Measurements from ENCODE around the gene ARHGEF35.
"Not testable (repeated sequence)": the region's sequence is repeated elsewhere in the genome, so short reads cannot be mapped to it uniquely, and the experiment has no call there.

The ARHGEF35 gene

DNA sequence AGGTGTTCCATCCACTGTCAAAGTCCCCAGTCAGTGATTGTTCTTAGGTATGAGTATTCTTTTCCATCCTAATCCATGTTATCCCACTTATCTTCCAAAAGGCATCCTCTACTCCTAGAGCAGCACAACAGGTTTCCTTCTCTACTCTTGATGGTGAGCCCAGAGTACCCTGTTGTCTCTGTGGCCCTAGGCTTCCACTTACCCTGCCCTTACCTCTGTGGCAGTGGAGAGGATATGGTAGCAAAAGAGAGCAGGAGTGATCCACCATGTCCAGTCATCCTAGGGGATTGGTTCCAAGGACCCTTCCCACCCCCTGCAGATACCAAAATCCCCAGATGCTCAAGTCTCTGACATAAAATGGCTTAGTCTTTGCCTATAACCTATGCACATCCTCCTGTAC is 21.6 kb upstream of the ARHGEF35 start:
- H3K9ac ChIP-seq (ENCODE audit: low read depth, low read length); H3K4me1 ChIP-seq (ENCODE audit: insufficient read depth, low read length); H3K4me3 ChIP-seq (ENCODE audit: low read length); H3K9me3 ChIP-seq (ENCODE audit: insufficient read depth, low read depth, low read length); H3K36me3 ChIP-seq (ENCODE audit: insufficient read depth, low read length); H3K27me3 ChIP-seq (ENCODE audit: insufficient read depth, low read length); H3K27ac ChIP-seq (ENCODE audit: low read depth, low read length): not testable (repeated sequence)

DNA sequence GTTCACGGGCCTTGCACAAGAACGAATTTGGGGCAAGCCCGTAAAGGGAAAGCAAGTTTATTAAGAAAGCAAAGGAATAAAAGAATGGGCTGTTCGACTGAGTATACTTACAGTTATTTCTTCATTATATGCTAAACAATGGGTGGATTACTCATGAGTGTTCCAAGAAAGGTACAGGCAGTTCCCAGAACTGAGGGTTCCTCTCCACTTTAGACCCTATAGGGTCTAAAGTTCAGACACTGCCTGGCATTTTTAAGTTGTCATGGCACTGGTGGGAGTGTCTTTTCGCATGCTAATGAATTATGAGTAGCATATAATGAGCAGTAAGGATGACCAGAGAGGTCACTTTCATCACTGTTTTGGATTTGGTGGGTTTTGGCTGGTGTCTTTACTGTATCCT is 9.7 kb upstream of the ARHGEF35 start:
- not testable (repeated sequence) for H3K9ac ChIP-seq (ENCODE audit: low read depth, low read length)
- WGBS = no CpG with 5 or more reads among the region's 5 CpGs

DNA sequence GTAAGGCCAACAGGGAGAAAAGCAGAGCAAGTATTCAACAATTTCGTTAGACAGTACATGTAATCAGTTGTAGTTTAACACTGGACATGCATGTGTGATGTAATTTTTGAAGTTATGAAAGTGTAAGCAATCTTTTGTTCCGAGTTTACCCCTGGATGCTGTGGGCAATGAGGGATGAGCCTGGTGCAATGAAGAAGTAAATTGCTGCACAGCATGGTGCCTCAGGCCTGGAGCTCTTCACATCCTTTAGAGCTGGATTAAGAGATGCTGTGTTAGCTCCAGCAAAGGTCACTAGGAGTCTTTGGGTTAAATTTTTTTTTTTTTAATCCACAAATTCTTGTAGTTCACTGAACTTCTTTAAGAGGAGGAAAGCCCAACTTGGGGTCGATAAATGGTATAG is 7.5 kb upstream of the ARHGEF35 start:
- not testable (repeated sequence) for H3K4me3 ChIP-seq (ENCODE audit: low read length); H3K36me3 ChIP-seq (ENCODE audit: insufficient read depth, low read length); H3K9ac ChIP-seq (ENCODE audit: low read depth, low read length); H3K27me3 ChIP-seq (ENCODE audit: insufficient read depth, low read length); H3K27ac ChIP-seq (ENCODE audit: low read depth, low read length); H3K9me3 ChIP-seq (ENCODE audit: insufficient read depth, low read depth, low read length); H3K4me1 ChIP-seq (ENCODE audit: insufficient read depth, low read length)
- WGBS = no CpG with 5 or more reads among the region's 3 CpGs

More for the DNA sequence above, 9.7 kb upstream of the ARHGEF35 start:
- not testable (repeated sequence) for H3K4me1 ChIP-seq (ENCODE audit: insufficient read depth, low read length); H3K4me3 ChIP-seq (ENCODE audit: low read length); H3K9me3 ChIP-seq (ENCODE audit: insufficient read depth, low read depth, low read length); H3K27ac ChIP-seq (ENCODE audit: low read depth, low read length); H3K27me3 ChIP-seq (ENCODE audit: insufficient read depth, low read length); H3K36me3 ChIP-seq (ENCODE audit: insufficient read depth, low read length)

DNA sequence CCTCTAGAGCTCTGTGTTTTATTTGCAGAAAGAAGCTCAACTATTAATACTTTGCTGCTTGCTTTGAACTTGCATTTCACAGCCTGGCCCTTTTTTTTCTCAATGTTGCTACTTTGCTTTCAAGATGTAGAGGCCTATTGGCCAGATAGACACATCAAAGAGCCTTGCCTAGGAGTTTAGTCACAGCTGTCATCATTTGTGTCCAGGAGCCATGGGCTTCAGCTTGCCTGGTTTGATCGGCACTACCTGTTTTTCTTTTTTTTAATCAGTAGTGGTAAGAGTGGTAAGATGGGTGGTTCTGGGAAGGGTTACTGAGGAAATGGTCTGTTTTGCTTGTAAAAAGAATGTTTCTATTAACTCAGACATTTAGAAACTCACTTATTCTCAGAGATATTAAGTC is 6.3 kb upstream of the ARHGEF35 start:
- not testable (repeated sequence) for H3K9me3 ChIP-seq (ENCODE audit: insufficient read depth, low read depth, low read length); H3K4me3 ChIP-seq (ENCODE audit: low read length); H3K36me3 ChIP-seq (ENCODE audit: insufficient read depth, low read length); H3K4me1 ChIP-seq (ENCODE audit: insufficient read depth, low read length); H3K27me3 ChIP-seq (ENCODE audit: insufficient read depth, low read length); H3K27ac ChIP-seq (ENCODE audit: low read depth, low read length); H3K9ac ChIP-seq (ENCODE audit: low read depth, low read length)
- no CpG with 5 or more reads among the region's 1 CpG for WGBS

DNA sequence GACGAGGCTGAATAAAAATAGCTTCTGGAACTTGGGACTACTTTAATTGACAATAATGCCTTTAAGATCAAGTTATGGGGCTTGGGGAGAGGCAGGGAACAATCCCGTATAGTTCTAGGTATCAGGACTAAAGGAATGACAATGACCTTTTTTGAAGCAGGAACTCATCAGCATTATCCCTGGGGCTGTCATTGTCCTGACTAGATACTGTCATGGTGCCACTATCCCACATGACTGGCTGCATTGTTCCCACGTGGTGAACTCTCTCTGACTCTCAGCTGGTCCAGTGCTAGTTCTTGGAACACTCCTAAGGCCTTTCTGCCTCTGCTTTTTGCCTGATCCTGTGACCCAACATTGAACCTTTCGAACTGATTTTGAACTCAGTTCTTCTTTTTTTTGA is 3.3 kb upstream of the ARHGEF35 start:
- H3K9ac ChIP-seq (ENCODE audit: low read depth, low read length); H3K4me1 ChIP-seq (ENCODE audit: insufficient read depth, low read length); H3K4me3 ChIP-seq (ENCODE audit: low read length); H3K9me3 ChIP-seq (ENCODE audit: insufficient read depth, low read depth, low read length); H3K27me3 ChIP-seq (ENCODE audit: insufficient read depth, low read length); H3K27ac ChIP-seq (ENCODE audit: low read depth, low read length); H3K36me3 ChIP-seq (ENCODE audit: insufficient read depth, low read length): not testable (repeated sequence)
- WGBS = 42% methylated on average over 3 of the region's 4 CpGs

DNA sequence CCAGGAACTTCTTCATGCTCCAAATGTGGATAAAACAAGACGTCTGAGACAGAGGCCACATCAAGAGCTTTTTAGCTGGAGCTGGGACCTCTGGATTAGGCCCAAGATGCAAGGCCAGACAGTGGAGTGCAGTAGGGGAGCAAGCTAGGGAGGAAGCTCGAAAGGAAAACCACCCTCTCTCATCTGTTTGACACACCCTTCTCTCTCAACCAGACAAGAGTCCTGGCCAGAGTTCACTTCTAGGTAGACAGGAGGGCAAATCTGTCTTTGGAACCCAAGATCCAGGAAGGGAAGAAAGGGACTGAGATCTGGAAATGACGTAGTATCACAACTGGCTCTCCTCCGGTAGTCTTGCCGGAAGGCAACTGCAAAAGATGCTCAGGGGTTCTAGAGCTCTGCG is 1.2 kb downstream of the ARHGEF35 start:
- not testable (repeated sequence) for H3K4me3 ChIP-seq (ENCODE audit: low read length); H3K27me3 ChIP-seq (ENCODE audit: insufficient read depth, low read length); H3K36me3 ChIP-seq (ENCODE audit: insufficient read depth, low read length); H3K9ac ChIP-seq (ENCODE audit: low read depth, low read length); H3K4me1 ChIP-seq (ENCODE audit: insufficient read depth, low read length); H3K27ac ChIP-seq (ENCODE audit: low read depth, low read length); H3K9me3 ChIP-seq (ENCODE audit: insufficient read depth, low read depth, low read length)
- WGBS = no CpG with 5 or more reads among the region's 6 CpGs

DNA sequence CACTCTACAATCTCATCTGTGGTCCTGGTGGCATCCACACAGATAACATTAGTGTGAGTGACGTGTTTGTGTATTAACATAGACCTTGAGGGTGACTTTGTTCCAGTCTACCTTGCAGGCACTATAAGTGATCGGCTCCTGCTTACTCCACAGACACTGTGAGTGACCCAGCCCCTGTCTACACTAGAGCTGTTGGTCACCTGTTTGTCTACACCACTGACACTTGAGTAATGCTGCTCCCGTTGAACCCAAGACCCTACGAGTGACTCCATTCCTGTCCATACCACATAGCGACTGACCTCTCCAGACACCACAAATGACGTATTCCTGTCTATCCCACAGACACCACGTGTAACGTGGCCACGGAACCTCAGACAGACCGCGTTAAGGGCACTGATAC is 1.9 kb downstream of the ARHGEF35 start:
- H3K9me3 ChIP-seq (ENCODE audit: insufficient read depth, low read depth, low read length); H3K4me1 ChIP-seq (ENCODE audit: insufficient read depth, low read length); H3K27ac ChIP-seq (ENCODE audit: low read depth, low read length); H3K9ac ChIP-seq (ENCODE audit: low read depth, low read length); H3K4me3 ChIP-seq (ENCODE audit: low read length); H3K36me3 ChIP-seq (ENCODE audit: insufficient read depth, low read length); H3K27me3 ChIP-seq (ENCODE audit: insufficient read depth, low read length): not testable (repeated sequence)
- no CpG with 5 or more reads among the region's 11 CpGs for WGBS

DNA sequence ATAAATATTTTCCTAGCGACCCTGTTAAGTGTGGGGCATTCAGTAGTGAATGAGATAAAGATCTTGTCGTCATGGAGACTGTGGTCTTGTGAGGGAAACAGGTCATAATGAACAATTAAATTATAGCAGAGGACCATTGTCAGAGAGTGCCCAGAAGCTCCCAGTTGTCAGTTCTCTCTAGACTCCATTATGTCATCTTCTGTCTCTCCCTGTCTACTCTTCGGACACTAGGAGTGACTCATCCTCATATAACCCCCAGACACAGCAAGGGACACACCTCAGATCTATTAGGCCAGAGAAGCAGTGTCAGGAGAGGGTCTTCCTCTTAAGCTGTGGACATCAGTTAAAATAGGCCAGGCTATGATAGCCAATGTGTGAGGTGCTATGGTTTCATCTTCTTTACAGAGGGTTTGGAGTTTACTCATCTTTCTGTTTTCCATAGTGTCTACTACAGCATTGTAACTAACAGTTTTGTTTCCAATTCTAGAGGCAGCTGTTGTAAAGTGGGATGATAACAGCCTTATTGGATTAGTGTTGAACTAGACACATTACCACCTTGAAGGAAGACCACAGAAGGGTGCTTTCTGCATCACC is 7.0 kb downstream of the ARHGEF35 start:
- no CpG with 5 or more reads among the region's 3 CpGs for WGBS
- H3K36me3 ChIP-seq (ENCODE audit: insufficient read depth, low read length); H3K9ac ChIP-seq (ENCODE audit: low read depth, low read length); H3K27me3 ChIP-seq (ENCODE audit: insufficient read depth, low read length); H3K9me3 ChIP-seq (ENCODE audit: insufficient read depth, low read depth, low read length); H3K27ac ChIP-seq (ENCODE audit: low read depth, low read length); H3K4me1 ChIP-seq (ENCODE audit: insufficient read depth, low read length); H3K4me3 ChIP-seq (ENCODE audit: low read length): not testable (repeated sequence)

DNA sequence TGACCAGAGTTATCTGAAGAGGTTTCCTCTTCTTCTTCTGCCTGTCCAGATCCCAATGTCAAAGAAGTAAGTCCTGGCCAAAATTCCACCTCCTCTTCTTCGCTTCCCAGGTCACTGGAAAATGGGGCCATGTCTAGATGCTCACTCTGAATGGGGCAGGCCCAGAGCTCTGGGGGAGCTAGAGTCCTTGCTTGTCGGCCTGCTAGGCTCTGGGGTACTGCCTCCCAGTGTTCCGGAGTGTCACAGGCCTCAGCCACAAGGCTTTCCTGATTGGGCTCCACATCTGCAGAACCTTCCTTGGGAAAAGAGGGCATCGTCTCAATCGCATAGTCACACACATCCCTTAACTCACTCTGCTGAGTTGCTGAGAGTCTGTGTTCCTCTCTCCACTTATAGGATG is 7.8 kb downstream of the ARHGEF35 start:
- not testable (repeated sequence) for H3K27me3 ChIP-seq (ENCODE audit: insufficient read depth, low read length); H3K9me3 ChIP-seq (ENCODE audit: insufficient read depth, low read depth, low read length); H3K4me1 ChIP-seq (ENCODE audit: insufficient read depth, low read length); H3K9ac ChIP-seq (ENCODE audit: low read depth, low read length); H3K36me3 ChIP-seq (ENCODE audit: insufficient read depth, low read length); H3K27ac ChIP-seq (ENCODE audit: low read depth, low read length); H3K4me3 ChIP-seq (ENCODE audit: low read length)
- no CpG with 5 or more reads among the region's 5 CpGs for WGBS

DNA sequence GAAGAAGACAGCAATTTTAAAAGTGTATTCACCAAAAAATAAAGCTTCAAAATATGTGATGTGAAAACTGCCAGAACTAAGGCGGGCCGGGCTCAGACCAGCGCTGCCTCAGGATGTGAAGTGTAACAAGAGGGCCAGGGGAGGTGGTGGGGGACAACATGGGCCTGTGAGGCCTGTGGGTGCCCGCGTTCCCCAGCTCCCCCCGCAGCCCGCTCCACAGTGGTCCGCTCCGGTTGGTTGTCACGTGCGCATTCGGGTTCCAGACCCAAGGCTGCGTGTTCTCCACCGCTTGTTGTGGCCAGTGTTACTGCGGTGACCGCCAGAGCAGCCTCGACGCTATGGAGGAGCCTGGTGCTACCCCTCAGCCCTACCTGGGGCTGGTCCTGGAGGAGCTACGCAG is 12.5 kb downstream of the ARHGEF35 start, which contains the start of gene CTAGE4:
CTAGE4 (plus strand) TSS at position 301 of the 400 bp plus-strand sequence; CDS start at position 339, 38 bp downstream.
- H3K4me3 ChIP-seq (ENCODE audit: low read length); H3K9me3 ChIP-seq (ENCODE audit: insufficient read depth, low read depth, low read length); H3K9ac ChIP-seq (ENCODE audit: low read depth, low read length); H3K27me3 ChIP-seq (ENCODE audit: insufficient read depth, low read length); H3K27ac ChIP-seq (ENCODE audit: low read depth, low read length); H3K4me1 ChIP-seq (ENCODE audit: insufficient read depth, low read length); H3K36me3 ChIP-seq (ENCODE audit: insufficient read depth, low read length): not testable (repeated sequence)
- no CpG with 5 or more reads among the region's 19 CpGs for WGBS

DNA sequence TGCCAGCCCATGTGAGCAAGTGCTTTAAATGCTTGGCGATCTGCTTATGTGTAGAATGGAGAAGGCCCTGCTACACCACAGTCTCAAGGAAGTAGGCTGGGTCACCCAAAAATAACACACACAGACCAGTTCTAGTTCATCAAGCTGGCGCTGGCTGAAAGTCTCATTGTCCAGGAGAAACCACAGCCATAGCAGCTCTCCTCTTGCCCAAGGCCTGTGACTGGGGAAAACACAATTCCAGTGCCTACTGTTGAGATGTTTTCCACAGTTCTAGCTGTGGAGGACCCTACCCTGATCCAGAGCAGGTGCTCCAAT is 16.5 kb downstream of the ARHGEF35 start:
- not testable (repeated sequence) for H3K4me3 ChIP-seq (ENCODE audit: low read length); H3K36me3 ChIP-seq (ENCODE audit: insufficient read depth, low read length); H3K27ac ChIP-seq (ENCODE audit: low read depth, low read length); H3K4me1 ChIP-seq (ENCODE audit: insufficient read depth, low read length); H3K9ac ChIP-seq (ENCODE audit: low read depth, low read length); H3K27me3 ChIP-seq (ENCODE audit: insufficient read depth, low read length); H3K9me3 ChIP-seq (ENCODE audit: insufficient read depth, low read depth, low read length)
- no CpG with 5 or more reads among the region's 2 CpGs for WGBS

DNA sequence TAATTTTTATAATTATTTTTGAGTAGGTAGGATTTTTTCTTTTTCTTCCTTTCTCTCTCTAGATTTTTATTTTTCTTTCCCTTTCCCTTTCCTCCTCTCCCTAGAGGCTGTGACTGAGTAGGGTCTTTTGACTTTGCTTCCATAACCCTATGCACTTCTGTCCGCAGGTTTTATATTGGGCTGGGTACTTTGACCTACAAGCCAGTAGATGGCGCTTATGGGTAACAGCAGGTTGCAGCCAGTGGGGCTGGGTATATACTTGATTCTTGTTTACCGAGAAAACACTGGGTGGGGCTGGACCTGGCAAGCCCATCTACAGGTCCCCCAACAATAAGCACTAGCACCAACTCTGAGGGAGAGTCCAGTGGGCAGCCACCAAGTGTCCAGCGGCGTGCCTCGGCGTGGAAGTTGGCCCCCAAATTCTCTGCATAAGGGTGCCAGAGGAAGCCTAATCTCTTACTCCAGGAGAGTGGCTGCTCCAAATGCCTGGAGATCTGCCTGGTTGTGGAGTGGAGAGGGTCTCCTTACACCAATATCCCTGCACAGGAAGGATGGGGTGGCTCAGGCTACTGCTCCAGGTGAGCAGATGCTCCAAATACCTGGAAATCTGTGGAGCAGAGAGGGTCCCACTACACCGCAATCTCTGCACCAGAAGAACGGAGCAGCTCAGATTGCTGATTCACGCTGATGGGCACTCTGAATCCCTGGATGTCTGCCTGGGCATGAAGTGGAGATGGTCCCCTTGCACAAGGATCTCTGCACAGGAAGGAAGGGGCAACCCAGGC is 17.1 kb downstream of the ARHGEF35 start:
- WGBS = 20% methylated on average over 1 of the region's 10 CpGs
- H3K27ac ChIP-seq (ENCODE audit: low read depth, low read length); H3K4me1 ChIP-seq (ENCODE audit: insufficient read depth, low read length); H3K27me3 ChIP-seq (ENCODE audit: insufficient read depth, low read length); H3K9ac ChIP-seq (ENCODE audit: low read depth, low read length); H3K9me3 ChIP-seq (ENCODE audit: insufficient read depth, low read depth, low read length); H3K36me3 ChIP-seq (ENCODE audit: insufficient read depth, low read length); H3K4me3 ChIP-seq (ENCODE audit: low read length): not testable (repeated sequence)
